Measurements from ENCODE around the gene ZNF750. TPM values are rescaled to one million over a fixed set of nuclear protein-coding genes. Genes with fewer than 3 reads are reported as not detected.

Gene ZNF750
- total and polyA plus RNA-seq, 2 of the 13 experiments (the other 11 are each of a cell fraction or from before 2014, with no cell fraction given), result not detected

- TF ChIP-seq ZNF318 (CRISPR knock-in tag; IDR thresholded peaks at IDR 0.05) (no peak), ZBTB3 (CRISPR knock-in tag; IDR thresholded peaks at IDR 0.05; ENCODE audit: borderline replicate concordance, low read depth) (no peak), ZBTB21 (CRISPR knock-in tag; IDR thresholded peaks at IDR 0.05) (no peak), ZNF407 (CRISPR knock-in tag; IDR thresholded peaks at IDR 0.05; ENCODE audit: not compliant biosample characterization) (no peak), ARNT (IDR thresholded peaks at IDR 0.05) (no peak), SMAD9 (CRISPR knock-in tag; IDR thresholded peaks at IDR 0.05) (no peak), KDM5A (IDR thresholded peaks at IDR 0.05; ENCODE audit: borderline replicate concordance, low read length) (no peak), YEATS4 (CRISPR knock-in tag; IDR thresholded peaks at IDR 0.05; ENCODE audit: borderline replicate concordance) (no peak; the same call in 1 of the 2 replicates), POLR2G (IDR thresholded peaks at IDR 0.05; ENCODE audit: low read depth, low read length) (peak; percentile 56), MTF2 (CRISPR knock-in tag; IDR thresholded peaks at IDR 0.05; ENCODE audit: borderline replicate concordance) (no peak), EZH2 (conservative IDR thresholded peaks at IDR 0.05; ENCODE audit: low read depth, low read length) (no peak), NFE2L1 (CRISPR knock-in tag; IDR thresholded peaks at IDR 0.05; ENCODE audit: borderline replicate concordance) (no peak), ZNF678 (CRISPR knock-in tag; IDR thresholded peaks at IDR 0.05) (no peak)
Measured at GRCh38 chr17:82881900-82882714, 42.3 kb upstream of the ZNF750 start (continued).
